22Rv1 (cell line): ENCODE data around the gene SREK1IP1.
"Not testable (repeated sequence)": the region's sequence is repeated elsewhere in the genome, so short reads cannot be mapped to it uniquely, and the experiment has no call there.

ENCODE experiments used
- CTCF ChIP-seq: fragments of 450-650 bp; IDR thresholded peaks from 2 replicates; pipeline ENCODE4 v1.5.1; 2017; ENCODE audit warnings: mild to moderate bottlenecking
- ZFX ChIP-seq: fragments of 450-650 bp; IDR thresholded peaks from 2 replicates; pipeline ENCODE4 v1.6.1; 2017; ENCODE audit warnings: antibody characterized with exemption, borderline replicate concordance

GRCh38 chr5:64714495-64714894, 54.0 kb downstream of the SREK1IP1 start:
- not testable (repeated sequence) for TF ChIP-seq CTCF, ZFX
